Measurements from ENCODE around the gene TEX52. TPM values are rescaled to one million over a fixed set of nuclear protein-coding genes. Genes with fewer than 3 reads are reported as not detected.
"Not testable (repeated sequence)": the region's sequence is repeated elsewhere in the genome, so short reads cannot be mapped to it uniquely, and the experiment has no call there.

Gene TEX52
- total and polyA plus RNA-seq, 4 donors: not detected

GRCh38 chr12:2864198-2864597 lies 7.4 kb upstream of the TEX52 start:
- H3K4me3 ChIP-seq (ENCODE audit: low read depth in 1 of 3, low read length in 3 of 3): no peak overlapping the region
- no peaks in the 10 kb centered on the region for H3K27me3 ChIP-seq (ENCODE audit: control insufficient read depth in 4 of 4, insufficient read depth in 4 of 4, low read length in 3 of 4)
- no peaks in the 10 kb centered on the region for H3K9me3 ChIP-seq (ENCODE audit: control insufficient read depth in 4 of 4, low read length in 3 of 4)
- no peak for DNase-seq (ENCODE audit: low spot score)
- no peak overlapping the region for H3K9ac ChIP-seq (ENCODE audit: low read depth in 1 of 2, low read length in 2 of 2)
- H3K36me3 ChIP-seq (ENCODE audit: control insufficient read depth in 4 of 4, insufficient read depth in 3 of 4, low read depth in 1 of 4, low read length in 3 of 4): no peaks in the 10 kb centered on the region
- TF ChIP-seq JUND (IDR thresholded peaks at IDR 0.05) (no peak), GABPA (IDR thresholded peaks at IDR 0.05 in 1 of 2, conservative IDR thresholded peaks at IDR 0.05 in 1 of 2) (no peak), YY1 (IDR thresholded peaks at IDR 0.05) (no peak), SP1 (IDR thresholded peaks at IDR 0.05) (no peak), RAD21 (IDR thresholded peaks at IDR 0.05) (no peak), ZBTB33 (IDR thresholded peaks at IDR 0.05) (no peak)
- no peaks in the 10 kb centered on the region for H3K4me1 ChIP-seq (ENCODE audit: control insufficient read depth in 4 of 4, insufficient read depth in 4 of 4, low read length in 3 of 4)
- WGBS: 98% methylated on average over 9 of the region's 9 CpGs
- no peak overlapping the region for H3K27ac ChIP-seq (ENCODE audit: low read depth in 1 of 2, low read length in 2 of 2)

- WGBS: 96% methylated on average over 7 of the region's 7 CpGs
- H3K9ac ChIP-seq (ENCODE audit: low read depth in 1 of 2, low read length in 2 of 2); H3K9me3 ChIP-seq (ENCODE audit: control insufficient read depth in 4 of 4, low read length in 3 of 4); H3K27me3 ChIP-seq (ENCODE audit: control insufficient read depth in 4 of 4, insufficient read depth in 4 of 4, low read length in 3 of 4); H3K4me1 ChIP-seq (ENCODE audit: control insufficient read depth in 4 of 4, insufficient read depth in 4 of 4, low read length in 3 of 4); H3K36me3 ChIP-seq (ENCODE audit: control insufficient read depth in 4 of 4, insufficient read depth in 3 of 4, low read depth in 1 of 4, low read length in 3 of 4); H3K4me3 ChIP-seq (ENCODE audit: low read depth in 1 of 3, low read length in 3 of 3); DNase-seq (ENCODE audit: low spot score); H3K27ac ChIP-seq (ENCODE audit: low read depth in 1 of 2, low read length in 2 of 2): not testable (repeated sequence)
Observed at GRCh38 chr12:2863402-2863801, 6.6 kb upstream of the TEX52 start.

- H3K27me3 ChIP-seq (ENCODE audit: control insufficient read depth in 4 of 4, insufficient read depth in 4 of 4, low read length in 3 of 4): no peaks in the 10 kb centered on the region
- no peak overlapping the region for H3K27ac ChIP-seq (ENCODE audit: low read depth in 1 of 2, low read length in 2 of 2)
- peaks cover 0 to 3% (median under 1%) of the 10 kb centered on the region in 4 donors for H3K36me3 ChIP-seq (ENCODE audit: control insufficient read depth in 4 of 4, insufficient read depth in 3 of 4, low read depth in 1 of 4, low read length in 3 of 4)
- 97% methylated on average over 7 of the region's 7 CpGs for WGBS
- no peaks in the 10 kb centered on the region for H3K9me3 ChIP-seq (ENCODE audit: control insufficient read depth in 4 of 4, low read length in 3 of 4)
- DNase-seq (ENCODE audit: low spot score): no peak
- no peak overlapping the region for H3K4me3 ChIP-seq (ENCODE audit: low read depth in 1 of 3, low read length in 3 of 3)
- TF ChIP-seq HNF4A (conservative IDR thresholded peaks at IDR 0.05) (no peak), ZBTB33 (IDR thresholded peaks at IDR 0.05) (no peak), MAX (IDR thresholded peaks at IDR 0.05) (no peak), REST (IDR thresholded peaks at IDR 0.05) (no peak), YY1 (IDR thresholded peaks at IDR 0.05) (no peak), HNF4G (IDR thresholded peaks at IDR 0.05) (no peak), NR2F2 (IDR thresholded peaks at IDR 0.05) (no peak), FOXA1 (IDR thresholded peaks at IDR 0.05) (no peak), GABPA (IDR thresholded peaks at IDR 0.05 in 1 of 2, conservative IDR thresholded peaks at IDR 0.05 in 1 of 2) (no peak), CTCF (IDR thresholded peaks at IDR 0.05; ENCODE audit: low read depth, low read length, missing input control) (no peak), RXRA (IDR thresholded peaks at IDR 0.05) (no peak), RAD21 (IDR thresholded peaks at IDR 0.05) (no peak), EGR1 (IDR thresholded peaks at IDR 0.05; ENCODE audit: low read depth in 2 of 2) (no peak)
- no peaks in the 10 kb centered on the region for H3K4me1 ChIP-seq (ENCODE audit: control insufficient read depth in 4 of 4, insufficient read depth in 4 of 4, low read length in 3 of 4)
- H3K9ac ChIP-seq (ENCODE audit: low read depth in 1 of 2, low read length in 2 of 2): no peak overlapping the region
Observed at GRCh38 chr12:2862876-2863275, 6.0 kb upstream of the TEX52 start.

Measured in liver (tissue), 9 donors.